Heart right ventricle (tissue), 16 donors: ENCODE results near the gene FBXO7. TPM values are rescaled to one million over a fixed set of nuclear protein-coding genes. Genes with fewer than 3 reads are reported as not detected.

Source experiments
- ATAC-seq, 8 donors: fragments of 200-7000 bp; cut with Tn5 transposase; one replicate each; pipeline ENCODE4 v1.9.1; 2020; ENCODE audit warnings: mild to moderate bottlenecking in 8 of 8, moderate library complexity in 8 of 8, moderate number of reproducible peaks in 1 of 8
- DNase-seq, 2 donors: peaks; one replicate each; pipeline ENCODE4 v3.0.0-alpha.2; 2020
- H3K27ac ChIP-seq, 10 donors: fragments of 200-600 bp; sonication (generic) in 2 of 10; one replicate each; pipeline versions ENCODE4 v1.5.0 to v1.8.0; 2020 to 2022; ENCODE audit warnings: mild to moderate bottlenecking in 3 of 10
- H3K27me3 ChIP-seq, 7 donors: fragments of 200-600 bp; one replicate each; pipeline ENCODE4 v1.8.0; 2021 to 2022; ENCODE audit warnings: mild to moderate bottlenecking in 2 of 7
- H3K36me3 ChIP-seq, 9 donors: fragments of 200-600 bp; sonication (generic) in 1 of 9; one replicate each; pipeline versions ENCODE4 v1.5.0 to v1.8.0; 2020 to 2022; ENCODE audit warnings: mild to moderate bottlenecking in 2 of 9
- H3K4me1 ChIP-seq, 9 donors: fragments of 200-600 bp; sonication (generic) in 1 of 9; one replicate each; pipeline versions ENCODE4 v1.5.0 to v1.8.0; 2020 to 2022; ENCODE audit warnings: mild to moderate bottlenecking in 4 of 9
- H3K4me3 ChIP-seq, 10 donors: fragments of 200-600 bp; sonication (generic) in 2 of 10; one replicate each; pipeline versions ENCODE4 v1.5.0 to v1.8.0; 2020 to 2022; ENCODE audit warnings: mild to moderate bottlenecking in 7 of 10, moderate library complexity in 2 of 10
- H3K9me3 ChIP-seq, 11 donors: fragments of 200-600 bp in 10 of 11; sonication (generic) in 2 of 11; one replicate each; pipeline versions ENCODE4 v1.5.0 to v1.8.0; 2013 to 2022; ENCODE audit warnings: mild to moderate bottlenecking in 2 of 11, control low read depth in 1 of 11, moderate library complexity in 1 of 11
- WGBS, 2 donors: extraction: QIAGEN DNeasy Blood & Tissue Kit; methylation state at CpG; one replicate each; pipeline ENCODE4 v1.1.7; 2013; ENCODE audit warnings: inconsistent platforms in 1 of 2; 5-methylcytosine and 5-hydroxymethylcytosine counted together
- intact Hi-C, 10 donors: fragments of 100-400 bp; cut with DNase I; formaldehyde crosslinking; loops; one replicate each; pipeline versions ENCODE4 v1.11.1 to v1.14.2; 2022
- polyA plus RNA-seq, 2 donors: library from polyadenylated mRNA; stranded (reverse); fragments of 200-250 nt; gene quantifications; one replicate each; pipeline ENCODE4 v1.2.3, GENCODE V29; 2013
- total RNA-seq, 10 donors: library from RNA; stranded (reverse); fragmentation: NEBNext Ultra II Directional in 3 of 10; extraction: Animal tissue kit (Norgen Biotek cat#: 25700) in 3 of 10; gene quantifications; one replicate each; pipeline versions ENCODE4 v1.2.1 to v1.2.4, GENCODE V29; 2021 to 2023
- TF ChIP-seq, protein P1 (sequence below), 9 donors: fragments of 200-600 bp; sonication (generic) in 2 of 9; IDR thresholded peaks; one replicate each; pipeline versions ENCODE4 v1.5.0 to v1.8.0; 2021 to 2022; ENCODE audit warnings: antibody characterized with exemption in 9 of 9, mild to moderate bottlenecking in 5 of 9, moderate library complexity in 1 of 9
- donor health status: Arrhythmogenic right ventricular cardiomyopathy.
- donor health status: ischemic (EF 13 %, LVEDD 7.1; RV severe dilation, severe dysfunction).
- donor health status: healthy with polysubstance abuse.
- donor health status: DM: no; HTN: yes; CAD: no.
- donor health status: DM: no; HTN: no; CAD: no.
- donor health status: ischemic (EF 25% LVEDD 6.9; RV normal size, moderate dysfunction).
- donor health status: ischemic (EF 25% LVEDD 5.7; RV mildly dilated, moderate dysfunction).
- donor health status: healthy.
- donor health status: DM: yes; HTN: yes; CAD: no.
- donor health status: Ischemic cardiomyopathy.
- donor health status: ischemic (EF 35%, LVEDD 5.7; RV mildly dilated, moderate dysfunction).
- donor health status: nonischemic (EF 11% LVEDD 7.7; RV severe dilation, severe dysfunction).
- donor health status: DM: yes; HTN: yes; CAD: no.
- donor health status: PGD.
- donor health status: ischemic (EF 29% LVEDD 5.4; RV normal size, mild dysfunction).
- donor health status: nonischemic (EF 23%, LVEDD 6.1; RV moderate dilation, normal function).

The FBXO7 gene
- total and polyA plus RNA-seq, 12 donors: 21.1 to 52.2 (median 37.6) TPM

DNA sequence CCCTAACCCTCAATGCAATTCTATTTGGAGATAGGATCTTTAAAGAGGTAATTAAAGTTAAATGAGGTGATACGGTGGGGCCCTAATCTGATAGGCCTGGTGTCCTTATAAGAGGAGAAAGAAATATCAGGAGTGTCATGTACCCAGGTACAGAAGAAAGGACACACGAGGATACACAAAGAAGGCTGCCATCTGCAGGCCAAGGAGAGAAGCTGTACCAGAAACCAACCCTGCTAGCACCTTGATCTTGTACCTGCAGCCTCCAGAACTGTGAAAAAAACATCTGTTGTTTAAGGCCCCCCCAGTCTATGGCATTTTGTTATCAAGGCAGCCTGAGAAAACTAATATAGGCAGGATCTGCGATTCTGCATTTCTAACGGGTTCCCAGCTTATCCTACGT is 44.2 kb downstream of the FBXO7 start:
- peaks cover 0 to 22% (median 0%) of the 10 kb centered on the region in 11 donors for H3K9me3 ChIP-seq
- no peak overlapping the region for H3K27ac ChIP-seq
- TF ChIP-seq, protein P1, sequence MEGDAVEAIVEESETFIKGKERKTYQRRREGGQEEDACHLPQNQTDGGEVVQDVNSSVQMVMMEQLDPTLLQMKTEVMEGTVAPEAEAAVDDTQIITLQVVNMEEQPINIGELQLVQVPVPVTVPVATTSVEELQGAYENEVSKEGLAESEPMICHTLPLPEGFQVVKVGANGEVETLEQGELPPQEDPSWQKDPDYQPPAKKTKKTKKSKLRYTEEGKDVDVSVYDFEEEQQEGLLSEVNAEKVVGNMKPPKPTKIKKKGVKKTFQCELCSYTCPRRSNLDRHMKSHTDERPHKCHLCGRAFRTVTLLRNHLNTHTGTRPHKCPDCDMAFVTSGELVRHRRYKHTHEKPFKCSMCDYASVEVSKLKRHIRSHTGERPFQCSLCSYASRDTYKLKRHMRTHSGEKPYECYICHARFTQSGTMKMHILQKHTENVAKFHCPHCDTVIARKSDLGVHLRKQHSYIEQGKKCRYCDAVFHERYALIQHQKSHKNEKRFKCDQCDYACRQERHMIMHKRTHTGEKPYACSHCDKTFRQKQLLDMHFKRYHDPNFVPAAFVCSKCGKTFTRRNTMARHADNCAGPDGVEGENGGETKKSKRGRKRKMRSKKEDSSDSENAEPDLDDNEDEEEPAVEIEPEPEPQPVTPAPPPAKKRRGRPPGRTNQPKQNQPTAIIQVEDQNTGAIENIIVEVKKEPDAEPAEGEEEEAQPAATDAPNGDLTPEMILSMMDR (IDR thresholded peaks at IDR 0.05): peak in 2 of 9 donors; percentile 13
- DNase-seq (no peak), ATAC-seq (no peak)
- H3K4me1 ChIP-seq: peaks cover 0 to 8% (median 0%) of the 10 kb centered on the region in 9 donors
- 86% methylated on average over 5 of the region's 5 CpGs for WGBS, 2 donors
- intact Hi-C loops: no loop called here
- peaks cover 0 to 5% (median 0%) of the 10 kb centered on the region in 9 donors for H3K36me3 ChIP-seq
- H3K27me3 ChIP-seq: no peaks in the 10 kb centered on the region
- H3K4me3 ChIP-seq: no peak overlapping the region

DNA sequence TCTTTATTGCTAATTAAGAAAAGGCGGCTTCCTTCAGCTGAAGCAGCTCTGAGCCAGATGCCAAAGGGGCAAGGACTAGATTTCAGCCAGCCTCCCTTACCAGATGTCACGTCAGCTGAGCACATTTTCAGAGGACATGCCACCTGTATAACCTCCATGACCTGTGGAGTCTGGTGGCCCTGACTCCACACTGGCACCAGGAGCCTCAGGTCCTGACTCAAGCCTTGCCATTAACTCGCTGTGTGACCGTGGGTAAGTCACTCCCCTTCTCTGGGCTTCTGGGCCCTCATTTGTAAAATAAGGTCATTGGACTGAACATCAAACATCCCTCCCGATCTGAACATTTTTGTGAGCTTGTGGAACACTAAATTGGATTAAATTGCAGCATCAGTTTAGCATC is 46.0 kb downstream of the FBXO7 start:
- H3K27me3 ChIP-seq: no peaks in the 10 kb centered on the region
- TF ChIP-seq, protein P1 (IDR thresholded peaks at IDR 0.05): no peak
- intact Hi-C loops: loop anchor here in 2 of 10 donors (10.0 kb wide), 2 partner anchors 134 to 404 kb away; no protein-coding TSS in a partner anchor
- no peak for DNase-seq
- peaks cover 0 to 32% (median 0%) of the 10 kb centered on the region in 11 donors for H3K9me3 ChIP-seq
- H3K36me3 ChIP-seq: peaks cover 0 to 5% (median 0%) of the 10 kb centered on the region in 9 donors
- no peak overlapping the region for H3K4me3 ChIP-seq
- H3K4me1 ChIP-seq: peaks cover 0 to 8% (median 0%) of the 10 kb centered on the region in 9 donors
- no peak overlapping the region for H3K27ac ChIP-seq
- ATAC-seq: no peak
- 92 to 95% methylated on average over 5 of the region's 5 CpGs for WGBS, 2 donors

DNA sequence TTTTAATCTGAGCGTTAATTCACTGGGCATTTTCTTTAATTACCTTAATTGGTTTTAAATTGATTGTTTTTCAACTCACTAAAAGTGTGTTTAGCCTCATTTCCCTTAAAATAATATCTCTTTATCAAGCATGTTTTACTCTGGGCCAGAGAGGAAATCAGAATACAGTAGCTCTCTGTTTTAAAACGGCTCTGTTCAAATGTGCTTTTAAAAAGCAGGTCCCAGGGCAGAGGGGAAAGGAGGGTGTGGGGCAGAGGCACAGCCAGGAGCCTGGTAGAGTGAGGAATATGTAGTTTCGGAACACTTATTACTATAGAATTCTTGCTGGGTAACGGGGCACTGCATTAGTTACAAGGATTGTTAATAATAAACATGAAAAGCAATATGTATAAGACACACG is 47.6 kb downstream of the FBXO7 start:
- Histone ChIP-seq H3K27ac (no peak overlapping the region), H3K9me3 (peaks cover 0 to 31% (median 0%) of the 10 kb centered on the region in 11 donors), H3K36me3 (peaks cover 0 to 5% (median 0%) of the 10 kb centered on the region in 9 donors), H3K27me3 (no peaks in the 10 kb centered on the region), H3K4me1 (peaks cover 0 to 8% (median 0%) of the 10 kb centered on the region in 9 donors), H3K4me3 (no peak overlapping the region)
- DNase-seq (no peak), ATAC-seq (no peak)
- WGBS, 2 donors: 51 to 56% methylated on average over 5 of the region's 5 CpGs
- TF ChIP-seq, protein P1 (IDR thresholded peaks at IDR 0.05): no peak
- intact Hi-C loops: loop anchor here in 2 of 10 donors (10.0 kb wide), 2 partner anchors 133 to 403 kb away; no protein-coding TSS in a partner anchor

DNA sequence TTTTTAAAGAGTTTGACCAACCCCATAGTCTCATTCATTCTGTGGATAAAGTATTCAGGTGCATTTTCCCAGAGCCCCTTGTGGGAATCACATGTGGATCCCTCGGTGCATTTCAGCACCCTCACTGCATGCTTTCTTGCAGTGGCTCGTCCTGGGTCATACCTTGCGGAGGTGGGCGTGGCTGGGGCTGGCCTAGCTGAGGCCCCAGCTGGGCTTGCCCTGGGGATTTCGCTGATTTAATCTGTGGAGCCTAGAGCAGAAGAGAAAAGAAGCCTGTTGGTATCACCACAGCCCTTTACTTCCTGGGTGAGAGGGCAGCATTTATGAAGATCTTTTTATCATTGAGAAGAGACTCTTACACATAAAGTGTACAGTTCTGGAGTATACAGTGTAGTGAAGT is 53.1 kb downstream of the FBXO7 start:
- Histone ChIP-seq H3K9me3 (peaks cover 0 to 14% (median 0%) of the 10 kb centered on the region in 11 donors), H3K27me3 (no peaks in the 10 kb centered on the region), H3K4me3 (no peak overlapping the region), H3K36me3 (no peaks in the 10 kb centered on the region), H3K4me1 (peaks cover 11 to 43% (median 37%) of the 10 kb centered on the region in 9 donors), H3K27ac (no peak overlapping the region)
- WGBS, 2 donors: 82 to 83% methylated on average over 5 of the region's 5 CpGs
- intact Hi-C loops: loop anchor here (2.0 to 10.0 kb wide), 12 partner anchors 127 to 473 kb away; no protein-coding TSS in a partner anchor
- no peak for DNase-seq
- TF ChIP-seq, protein P1 (IDR thresholded peaks at IDR 0.05): no peak
- no peak for ATAC-seq
